HG02759 (cell line): ENCODE results near the gene LRRC56.
A peak's percentile ranks its signal among the peaks of the same experiment; 100 is the strongest.
"Not testable (repeated sequence)": the region's sequence is repeated elsewhere in the genome, so short reads cannot be mapped to it uniquely, and the experiment has no call there.

ENCODE experiments used
- ATAC-seq: cut with Tn5 transposase; IDR thresholded peaks from one replicate; pipeline ENCODE4 v1.9.1; 2021; ENCODE audit warnings: mild to moderate bottlenecking, moderate library complexity; ENCODE audit not compliant: unreplicated experiment

The LRRC56 gene

GRCh38 chr11:501001-501682 is 36.2 kb upstream of the LRRC56 start:
- ATAC-seq: no peak

GRCh38 chr11:501683-502287 is 35.5 kb upstream of the LRRC56 start:
- ATAC-seq: no peak

- no peak for ATAC-seq
Measured at GRCh38 chr11:502288-503178, 34.8 kb upstream of the LRRC56 start.

- no peak for ATAC-seq
Measured at GRCh38 chr11:503179-503981, 33.9 kb upstream of the LRRC56 start.

GRCh38 chr11:504053-504993 is 33.0 kb upstream of the LRRC56 start:
- no peak for ATAC-seq

GRCh38 chr11:504994-505344 is 32.4 kb upstream of the LRRC56 start:
- no peak for ATAC-seq

- peak; percentile 72 for ATAC-seq
Measured at GRCh38 chr11:506238-506994, 30.9 kb upstream of the LRRC56 start.

- peak; percentile 59 for ATAC-seq
Measured at GRCh38 chr11:506995-507726, 30.2 kb upstream of the LRRC56 start, which contains the start of gene RNH1. Gene RNH1 (minus strand): TSS chr11:507242. CDS start chr11:502162, 5,080 bp downstream.

GRCh38 chr11:507727-508515 is 29.4 kb upstream of the LRRC56 start:
- no peak for ATAC-seq

GRCh38 chr11:508956-509355 is 28.4 kb upstream of the LRRC56 start:
- no peak for ATAC-seq

- ATAC-seq: no peak
Measured at GRCh38 chr11:512761-513595, 24.3 kb upstream of the LRRC56 start.

GRCh38 chr11:514606-515005 is 22.7 kb upstream of the LRRC56 start:
- ATAC-seq: no peak

- ATAC-seq: no peak
Measured at GRCh38 chr11:515131-515530, 22.2 kb upstream of the LRRC56 start.

- no peak for ATAC-seq
Measured at GRCh38 chr11:516400-516799, 20.9 kb upstream of the LRRC56 start.

- ATAC-seq: not testable (repeated sequence)
Measured at GRCh38 chr11:516918-517685, 20.2 kb upstream of the LRRC56 start.
